GM21619 (cell line): ENCODE measurements around the gene PGLYRP1.

Experiments
- ATAC-seq: cut with Tn5 transposase; IDR thresholded peaks from one replicate; pipeline ENCODE4 v1.9.1; 2021; ENCODE audit not compliant: unreplicated experiment

The PGLYRP1 gene

GRCh38 chr19:46032597-46033025, 9.8 kb upstream of the PGLYRP1 start:
- ATAC-seq: no peak

- no peak for ATAC-seq
Observed at GRCh38 chr19:46031781-46032596, 9.1 kb upstream of the PGLYRP1 start.

DNA sequence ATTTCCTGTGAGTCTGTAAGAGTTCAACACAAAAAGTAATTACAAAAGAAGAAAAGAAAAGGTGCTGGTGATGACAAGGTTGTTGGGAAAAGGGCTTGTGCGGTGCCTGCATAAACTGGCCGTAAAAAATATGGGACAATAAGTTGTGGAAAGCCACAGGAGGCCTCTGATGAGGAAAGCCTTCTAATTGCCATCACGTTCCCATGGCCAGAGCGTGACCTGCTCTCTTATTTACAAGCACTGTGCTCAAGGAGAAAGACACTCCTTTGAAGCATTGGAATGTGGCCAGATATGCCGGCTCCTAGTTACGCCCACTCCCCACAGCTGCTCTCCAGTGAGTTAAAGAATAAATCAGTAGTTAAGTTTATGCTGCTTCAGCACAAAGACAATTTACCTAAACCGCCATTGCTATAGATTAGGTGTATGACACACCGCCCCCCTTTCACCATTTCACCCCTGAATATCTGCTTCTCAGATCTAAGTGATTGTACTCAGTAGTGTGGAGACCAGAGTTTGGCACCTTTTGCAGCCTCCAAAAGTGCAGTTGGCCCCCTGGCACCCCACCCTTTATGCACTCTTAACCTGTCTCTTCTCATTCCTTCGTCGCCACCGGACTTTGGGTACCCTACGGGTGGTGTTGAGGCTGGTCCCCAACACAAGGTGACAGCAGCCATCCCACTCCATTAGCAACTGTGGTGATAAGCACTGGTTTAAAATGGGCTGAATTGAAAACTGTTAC, 8.1 kb upstream of the PGLYRP1 start:
- no peak for ATAC-seq

DNA sequence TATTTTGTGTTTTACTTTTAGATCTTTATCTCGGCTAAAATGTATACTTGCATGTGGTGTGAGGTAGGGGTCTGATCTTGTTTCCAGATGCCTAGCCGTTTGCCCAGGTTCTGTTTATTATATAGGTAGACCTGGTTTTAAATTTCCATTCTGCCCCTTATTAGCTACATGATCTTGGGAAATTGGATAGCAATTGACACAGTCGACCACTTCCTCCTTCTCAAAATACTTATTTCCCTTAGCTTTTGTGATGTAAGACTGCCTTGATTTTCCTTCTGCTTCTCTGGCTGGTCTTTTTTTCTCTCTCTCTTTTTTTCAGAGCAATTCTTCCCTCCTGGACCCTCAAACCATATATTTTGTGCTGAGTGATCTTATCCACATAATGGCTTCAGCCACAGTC, 3.0 kb upstream of the PGLYRP1 start:
- no peak for ATAC-seq

DNA sequence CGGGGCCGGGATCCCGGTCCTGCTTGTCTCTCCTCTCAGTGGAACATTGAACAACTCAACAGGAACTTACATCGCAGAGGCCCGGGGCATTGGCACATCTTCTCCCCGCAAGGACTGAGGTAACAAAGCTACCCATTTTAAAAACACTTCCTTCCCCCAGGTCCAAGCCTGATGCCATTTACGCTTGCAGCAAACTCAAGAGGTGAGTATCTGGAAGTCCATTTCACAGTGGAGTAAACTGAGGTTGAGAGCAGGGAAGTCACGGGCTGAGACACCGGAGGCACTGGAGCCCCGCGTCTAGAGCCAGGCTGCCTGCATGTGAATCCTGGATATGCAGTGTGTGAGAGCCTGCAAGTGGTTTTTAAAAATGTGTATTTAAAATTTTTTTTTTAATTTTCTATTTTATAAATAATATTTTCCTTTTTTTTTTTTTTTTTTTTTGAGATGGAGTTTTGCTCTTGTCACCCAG, 492 bp upstream of the PGLYRP1 start:
- no peak for ATAC-seq

DNA sequence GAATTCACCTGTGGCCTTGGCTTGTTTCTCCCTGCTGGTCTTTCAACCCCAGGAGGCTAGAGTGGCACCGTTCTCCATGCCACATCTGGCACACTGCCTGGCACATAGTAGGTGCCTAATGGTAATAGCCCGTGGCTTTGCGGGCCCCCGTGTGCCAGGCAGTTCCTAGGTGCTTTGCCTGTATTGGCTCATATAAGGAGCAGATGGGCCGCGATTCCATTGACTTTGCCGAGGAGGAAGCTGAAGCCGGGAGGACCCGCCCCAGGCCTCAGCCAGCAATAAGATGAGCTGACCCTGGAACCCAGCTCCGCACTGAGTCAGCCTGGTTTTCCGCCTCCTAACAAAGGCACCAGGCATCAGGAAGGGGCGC, 807 bp downstream of the PGLYRP1 start:
- no peak for ATAC-seq

DNA sequence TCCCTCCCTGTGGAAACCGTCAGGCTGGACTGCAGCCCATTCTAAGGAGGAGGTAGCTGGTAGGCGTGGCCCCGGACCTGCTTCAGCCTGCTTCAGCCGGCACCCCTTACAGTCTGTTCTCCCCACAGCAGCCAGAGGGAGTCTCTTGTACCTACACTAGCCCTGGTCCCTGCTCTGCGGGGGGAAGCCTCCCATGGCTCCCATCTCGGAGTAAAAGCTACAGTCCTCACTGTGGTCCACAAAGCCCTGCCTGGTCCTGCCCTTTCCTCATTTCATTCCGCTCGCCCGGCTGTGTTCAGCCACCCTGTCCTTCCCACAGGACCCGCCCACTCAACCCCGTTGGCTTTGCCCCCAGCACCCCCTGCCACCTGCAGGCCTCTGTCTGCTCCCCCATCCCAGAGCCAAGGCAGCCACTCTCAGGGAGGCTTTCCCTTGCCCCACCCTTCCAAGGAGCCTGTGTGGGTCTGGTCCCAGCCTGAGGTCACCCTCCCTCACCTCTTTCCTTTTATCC, 1.3 kb downstream of the PGLYRP1 start:
- ATAC-seq: no peak

GRCh38 chr19:46020819-46021125, 2.1 kb downstream of the PGLYRP1 start:
- no peak for ATAC-seq

DNA sequence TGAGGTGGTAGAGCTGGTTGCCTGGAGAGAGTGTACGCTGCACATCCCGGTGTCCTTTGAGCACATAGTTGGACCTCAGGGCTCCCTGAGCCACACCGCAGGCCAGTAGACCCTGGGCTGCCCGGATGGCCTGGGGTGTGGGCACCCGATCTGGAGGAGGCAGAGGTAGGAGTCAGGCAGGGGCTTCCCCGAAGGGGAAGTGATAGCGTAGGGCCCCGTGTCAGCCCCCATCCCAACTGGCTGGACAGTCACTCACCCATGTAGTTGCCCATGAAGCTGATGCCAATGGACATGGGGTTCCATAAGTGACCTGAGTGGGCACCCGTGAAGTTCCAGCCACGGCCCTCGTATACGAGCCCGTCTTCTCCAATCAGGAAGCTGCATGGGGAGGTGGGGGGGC, 3.6 kb downstream of the PGLYRP1 start:
- ATAC-seq: no peak

DNA sequence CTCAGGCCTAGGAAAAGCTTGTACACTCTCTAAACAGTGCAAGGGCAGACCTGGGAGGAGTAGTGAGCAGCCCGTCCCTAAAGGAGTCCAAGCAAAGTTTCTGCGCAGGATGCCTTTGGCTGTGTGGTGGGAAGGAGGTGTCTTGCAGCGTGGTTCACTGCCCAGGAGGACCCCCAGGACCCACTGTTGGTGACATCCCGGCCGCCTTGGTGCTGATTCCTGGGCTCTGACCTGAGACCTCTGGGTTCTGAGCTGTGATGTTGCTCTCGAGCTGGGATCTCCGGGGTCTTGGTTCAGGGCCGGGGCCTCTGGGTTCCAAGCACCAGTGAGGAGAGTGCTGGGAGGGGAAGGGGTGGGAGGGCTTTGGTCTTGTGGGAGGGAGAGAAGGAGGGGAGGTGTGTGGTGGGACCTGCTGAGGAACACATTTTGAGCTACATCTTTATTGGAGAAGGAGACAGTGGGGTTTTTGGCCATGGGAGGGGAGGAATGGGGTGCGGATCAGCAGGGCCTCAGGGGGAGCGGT, 4.1 kb downstream of the PGLYRP1 start:
- no peak for ATAC-seq

GRCh38 chr19:46017874-46018675, 4.8 kb downstream of the PGLYRP1 start:
- no peak for ATAC-seq

- ATAC-seq: no peak
Observed at GRCh38 chr19:46017095-46017429, 5.8 kb downstream of the PGLYRP1 start.

GRCh38 chr19:46016426-46017094, 6.3 kb downstream of the PGLYRP1 start:
- ATAC-seq: no peak

DNA sequence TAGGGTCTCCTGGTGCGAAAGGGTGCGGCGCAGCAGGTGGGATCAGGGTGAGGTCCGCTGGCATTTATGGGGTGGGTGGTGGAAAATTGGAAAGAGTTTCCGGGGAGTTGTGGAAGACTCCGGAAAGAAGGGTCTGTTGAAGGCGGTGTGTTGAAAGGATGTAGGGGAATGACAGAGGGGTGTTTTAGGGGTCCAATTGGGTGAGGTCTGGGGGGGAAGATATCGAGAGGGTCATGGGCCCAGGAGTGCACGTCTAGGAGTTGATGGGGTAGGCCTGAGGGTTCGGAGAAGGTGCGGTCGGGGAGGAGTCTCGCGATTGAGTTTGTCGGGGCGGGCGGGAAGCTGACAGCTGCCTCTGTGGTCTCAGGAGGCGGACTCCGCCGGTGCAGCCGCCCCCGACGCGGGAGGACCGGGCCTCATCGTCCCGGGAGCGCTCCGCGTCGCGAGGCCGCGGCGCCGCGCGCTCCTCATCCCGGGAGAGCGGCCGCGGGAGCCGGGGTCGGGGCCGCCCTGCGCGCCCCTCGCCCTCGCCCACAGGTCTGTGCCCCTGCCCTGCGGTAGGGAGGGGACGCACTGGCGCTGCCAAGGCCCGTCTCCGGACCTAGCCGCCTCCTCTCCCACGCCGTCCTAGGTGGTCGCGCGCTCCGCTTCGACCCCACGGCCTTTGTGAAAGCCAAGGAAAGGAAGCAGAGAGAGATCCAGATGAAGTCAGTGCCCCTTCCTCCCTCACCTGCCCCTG, 7.0 kb downstream of the PGLYRP1 start:
- no peak for ATAC-seq

GRCh38 chr19:46014941-46015686, 7.7 kb downstream of the PGLYRP1 start:
- ATAC-seq: no peak

GRCh38 chr19:46014534-46014933, 8.3 kb downstream of the PGLYRP1 start:
- ATAC-seq: no peak

GRCh38 chr19:46009530-46010510, 13.0 kb downstream of the PGLYRP1 start:
- ATAC-seq: no peak

DNA sequence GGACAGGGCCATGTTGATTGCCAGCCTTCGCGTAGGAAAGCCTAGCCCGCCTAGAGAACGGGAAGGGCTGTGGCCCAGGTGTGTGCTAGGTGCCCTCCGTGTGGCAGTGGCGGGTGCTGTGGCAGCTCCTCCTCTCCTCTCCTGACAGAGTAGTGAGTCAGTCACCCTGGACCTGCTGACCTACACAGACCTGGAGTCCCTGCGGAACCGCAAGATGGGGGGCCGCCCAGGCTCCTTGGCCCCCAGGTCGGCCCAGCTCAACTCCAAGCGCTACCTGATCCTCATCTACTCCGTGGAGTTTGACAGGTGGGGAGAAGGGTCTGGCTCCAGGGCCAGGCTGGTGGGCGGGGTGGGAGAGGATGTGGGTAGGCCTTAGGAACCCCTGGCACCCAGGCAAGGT, 16.4 kb downstream of the PGLYRP1 start:
- no peak for ATAC-seq
